Left renal pelvis (tissue), 4 donors: ENCODE data around the gene ARHGAP10. TPM values are rescaled to one million over a fixed set of nuclear protein-coding genes. Genes with fewer than 3 reads are reported as not detected.

Experiments used
- DNase-seq, 4 donors: peaks; one replicate each; pipeline ENCODE4 v3.0.0-alpha.2; 2013; ENCODE audit warnings: low read depth in 4 of 4, low spot score in 3 of 4
- polyA plus RNA-seq, 4 donors: library from polyadenylated mRNA; unstranded; fragments of 120-200 nt; gene quantifications; one replicate each; pipeline ENCODE4 v1.2.1, GENCODE V29; 2013; ENCODE audit not compliant: insufficient read length in 4 of 4

Gene ARHGAP10
- polyA plus RNA-seq, 4 donors: 17.8 to 20.0 (median 19.0) TPM

DNA sequence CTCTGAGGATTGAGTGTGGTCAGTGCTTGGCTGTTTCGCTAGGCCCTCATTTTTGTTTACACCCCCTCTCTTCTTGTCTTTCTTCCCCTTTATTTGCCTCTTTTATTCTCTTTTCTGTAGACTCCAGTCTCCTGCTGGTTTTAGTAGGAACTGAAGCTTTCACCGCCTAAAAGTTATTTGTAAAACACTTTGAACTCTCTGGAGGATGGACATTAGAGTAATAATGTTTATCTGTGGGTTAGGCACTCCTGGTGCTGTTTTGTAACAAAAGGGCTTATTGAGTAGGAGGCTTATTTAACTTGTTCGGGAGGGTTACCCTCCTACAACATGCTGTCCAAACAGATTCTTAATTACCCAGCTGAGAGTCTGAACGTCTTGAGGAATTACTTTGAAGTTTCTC, 1.6 kb upstream of the ARHGAP10 start:
- DNase-seq: no peak

GRCh38 chr4:147732518-147733235, 789 bp downstream of the ARHGAP10 start:
- DNase-seq: peak; percentile 48 to 61 (median 52)

- no peak for DNase-seq
Observed at GRCh38 chr4:147733716-147734344, 1.9 kb downstream of the ARHGAP10 start.

DNA sequence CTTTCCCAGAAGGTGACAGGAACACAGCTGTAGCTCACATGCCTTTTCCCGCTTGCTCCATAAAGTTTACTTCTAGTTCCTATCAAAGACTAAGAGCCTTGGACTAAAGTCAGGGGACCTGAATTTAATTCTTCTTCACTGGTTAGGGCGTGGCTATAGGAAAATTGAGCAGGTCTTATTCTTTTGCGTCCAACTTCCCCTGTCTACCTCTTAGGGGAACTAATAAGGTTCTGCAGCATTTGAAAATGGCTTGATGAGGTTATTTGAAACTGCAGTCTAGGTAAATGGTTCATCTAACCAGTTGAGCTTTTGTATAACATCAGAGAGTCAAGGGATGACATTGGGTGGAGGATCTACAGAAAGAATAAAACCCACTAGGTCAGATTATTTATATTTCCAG, 2.6 kb downstream of the ARHGAP10 start:
- no peak for DNase-seq

GRCh38 chr4:147735413-147736301, 3.8 kb downstream of the ARHGAP10 start:
- no peak for DNase-seq

DNA sequence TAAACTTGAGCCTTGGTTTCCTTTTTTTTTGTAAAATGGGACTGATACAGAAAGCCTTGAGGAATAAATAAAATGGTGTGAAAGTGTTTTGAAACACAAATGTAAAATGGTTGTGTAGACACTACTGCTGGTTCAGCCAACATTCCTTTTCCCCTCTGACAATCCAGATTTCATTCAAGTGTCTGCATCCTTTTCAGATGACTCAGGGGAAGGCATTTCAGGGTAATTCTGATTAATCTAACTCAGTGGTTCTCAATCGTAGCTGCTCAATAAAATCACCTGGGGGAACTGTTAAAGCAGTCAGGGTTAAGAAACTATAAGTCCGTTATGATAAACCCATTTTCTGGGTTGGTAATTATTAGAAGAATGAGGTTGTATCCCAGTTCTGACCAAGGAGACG, 4.6 kb downstream of the ARHGAP10 start:
- DNase-seq: no peak

DNA sequence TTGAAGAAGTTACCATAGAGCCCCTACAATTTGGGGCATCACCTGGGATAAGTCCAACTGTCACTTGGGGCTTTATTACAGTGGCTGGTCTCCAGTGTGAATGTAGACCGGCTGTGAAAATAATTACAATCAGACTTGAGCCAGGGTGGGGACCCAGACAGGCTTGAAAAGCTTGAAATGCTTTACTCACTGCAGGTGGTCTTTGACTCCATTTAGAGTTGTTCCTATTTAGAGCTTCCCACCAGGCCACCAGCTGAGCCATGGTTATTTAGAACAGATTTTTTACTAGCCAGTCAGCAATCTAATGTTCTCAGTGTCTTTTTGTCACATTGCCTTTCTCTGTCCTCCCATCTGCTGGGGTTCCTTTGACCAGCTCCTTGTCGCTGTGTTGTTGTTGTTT, 5.7 kb downstream of the ARHGAP10 start:
- DNase-seq: no peak

DNA sequence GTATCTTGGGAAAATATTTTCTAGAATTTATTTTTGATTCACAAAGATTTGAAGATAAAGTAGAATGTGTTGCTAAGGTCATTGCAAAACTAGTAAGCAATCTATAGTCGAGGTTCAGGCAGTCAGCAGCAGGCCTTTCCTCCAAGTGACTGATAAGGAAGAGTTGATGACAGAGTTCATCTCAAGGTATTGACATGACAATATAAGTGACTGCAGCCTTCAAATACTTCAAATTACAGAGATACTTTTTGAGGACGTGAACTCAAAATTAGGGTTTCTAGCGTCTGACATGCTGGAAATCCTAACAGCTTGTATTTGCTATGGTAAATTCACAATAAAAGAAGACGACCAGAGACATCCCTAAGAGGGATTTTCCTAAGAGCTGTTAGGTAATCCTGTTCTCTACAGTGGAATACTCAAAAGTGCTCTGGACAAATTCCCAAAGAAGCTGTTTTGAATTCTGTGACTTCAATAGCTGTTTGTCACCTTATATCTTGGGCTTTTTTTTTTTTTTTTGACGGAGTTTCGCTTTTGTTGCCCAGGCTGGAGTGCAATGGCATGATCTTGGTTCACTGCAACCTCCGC, 7.4 kb downstream of the ARHGAP10 start:
- no peak for DNase-seq

DNA sequence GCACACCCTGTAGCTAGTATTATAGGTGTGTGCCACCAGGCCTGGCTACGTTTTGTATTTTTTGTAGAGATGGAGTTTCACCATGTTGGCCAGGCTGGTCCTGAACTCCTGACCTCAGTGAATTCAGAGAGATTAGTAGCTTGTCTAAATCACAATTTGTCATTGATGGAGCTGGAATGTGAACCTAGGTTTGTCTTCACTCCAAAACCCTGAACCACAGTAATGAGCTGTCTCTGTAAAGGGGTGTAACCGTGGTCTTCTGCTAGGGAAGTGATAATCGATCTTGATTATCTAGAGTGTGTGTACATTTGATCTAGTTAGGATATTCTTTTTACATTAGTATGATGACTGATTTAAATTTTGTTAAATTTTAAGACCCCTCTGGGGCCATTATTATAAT, 8.3 kb downstream of the ARHGAP10 start:
- DNase-seq: no peak

- no peak for DNase-seq
Observed at GRCh38 chr4:147741190-147741788, 9.4 kb downstream of the ARHGAP10 start.

DNA sequence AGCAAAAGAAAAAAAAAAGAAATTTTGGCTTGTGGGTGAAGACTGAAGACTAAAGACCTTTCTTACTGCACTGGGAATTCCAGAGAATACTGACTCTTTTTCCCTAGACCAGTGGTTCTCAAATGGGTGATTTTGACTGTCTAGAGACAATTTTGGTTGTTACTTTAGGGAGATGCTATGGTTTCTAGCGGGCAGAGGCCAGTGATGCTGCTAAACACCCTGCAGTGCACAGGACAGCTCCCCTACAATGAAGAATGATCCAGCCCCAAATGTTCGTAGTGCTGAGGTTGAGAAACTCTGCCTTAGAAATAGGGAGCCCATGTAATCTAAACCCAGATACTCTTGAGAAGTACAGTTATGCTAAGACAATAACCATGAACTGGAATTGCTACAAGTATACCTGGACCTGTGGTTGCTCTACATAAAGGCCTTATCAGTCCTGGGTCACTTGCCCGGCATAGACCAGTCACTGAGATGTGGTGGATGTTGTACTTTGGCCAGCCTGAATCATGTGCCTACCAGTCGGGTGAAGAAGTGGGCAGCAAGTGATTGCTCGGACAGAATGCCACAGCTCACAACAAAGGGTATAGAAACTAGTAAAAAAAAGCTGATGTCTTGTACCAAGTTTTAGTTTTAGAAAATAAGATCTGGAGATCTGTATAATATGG, 16.0 kb downstream of the ARHGAP10 start:
- DNase-seq: no peak

DNA sequence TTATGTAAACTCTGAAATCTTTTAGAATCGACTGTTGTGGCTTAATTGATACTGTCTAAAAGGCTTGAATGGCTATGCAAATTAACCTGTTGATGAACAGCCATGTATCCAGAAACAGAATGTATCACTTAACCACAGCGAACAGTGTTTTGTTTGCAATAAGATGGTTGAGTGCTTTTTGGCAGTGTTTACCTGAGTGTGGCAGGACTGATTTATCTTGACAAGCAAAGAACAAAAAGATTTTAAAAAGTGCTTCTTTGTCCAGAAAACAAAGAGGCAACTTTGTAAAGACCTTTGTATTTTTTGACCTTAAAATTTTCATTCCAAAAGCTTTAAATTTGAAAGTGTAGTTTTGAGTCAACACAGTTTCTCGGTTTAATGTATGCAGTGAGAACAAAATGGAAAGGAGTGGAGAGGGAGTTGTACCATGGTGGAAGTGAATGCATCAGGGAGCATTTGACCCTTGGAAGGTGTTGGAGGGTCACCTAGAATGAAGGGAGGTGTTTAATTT, 18.0 kb downstream of the ARHGAP10 start:
- DNase-seq: no peak

DNA sequence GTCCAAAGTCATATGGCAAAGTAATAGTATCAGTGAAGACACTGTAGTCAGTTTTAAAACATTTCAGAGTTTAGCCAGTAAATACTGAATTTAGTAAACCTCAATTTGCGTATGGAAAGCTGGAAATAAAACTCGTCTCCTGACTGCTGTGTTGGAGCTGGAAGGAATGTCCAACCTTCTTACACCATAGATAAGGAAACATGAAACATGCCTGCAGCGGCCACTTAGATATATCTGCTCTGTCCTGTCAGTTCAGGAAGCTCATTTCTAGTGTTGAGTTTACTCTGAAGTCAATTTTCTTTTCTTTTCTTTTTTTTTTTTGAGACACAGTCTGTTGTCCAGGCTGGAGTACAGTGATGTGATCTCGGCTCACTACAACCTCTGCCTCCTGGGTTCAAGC, 21.2 kb downstream of the ARHGAP10 start:
- no peak for DNase-seq

GRCh38 chr4:147754037-147754445, 22.2 kb downstream of the ARHGAP10 start:
- no peak for DNase-seq

DNA sequence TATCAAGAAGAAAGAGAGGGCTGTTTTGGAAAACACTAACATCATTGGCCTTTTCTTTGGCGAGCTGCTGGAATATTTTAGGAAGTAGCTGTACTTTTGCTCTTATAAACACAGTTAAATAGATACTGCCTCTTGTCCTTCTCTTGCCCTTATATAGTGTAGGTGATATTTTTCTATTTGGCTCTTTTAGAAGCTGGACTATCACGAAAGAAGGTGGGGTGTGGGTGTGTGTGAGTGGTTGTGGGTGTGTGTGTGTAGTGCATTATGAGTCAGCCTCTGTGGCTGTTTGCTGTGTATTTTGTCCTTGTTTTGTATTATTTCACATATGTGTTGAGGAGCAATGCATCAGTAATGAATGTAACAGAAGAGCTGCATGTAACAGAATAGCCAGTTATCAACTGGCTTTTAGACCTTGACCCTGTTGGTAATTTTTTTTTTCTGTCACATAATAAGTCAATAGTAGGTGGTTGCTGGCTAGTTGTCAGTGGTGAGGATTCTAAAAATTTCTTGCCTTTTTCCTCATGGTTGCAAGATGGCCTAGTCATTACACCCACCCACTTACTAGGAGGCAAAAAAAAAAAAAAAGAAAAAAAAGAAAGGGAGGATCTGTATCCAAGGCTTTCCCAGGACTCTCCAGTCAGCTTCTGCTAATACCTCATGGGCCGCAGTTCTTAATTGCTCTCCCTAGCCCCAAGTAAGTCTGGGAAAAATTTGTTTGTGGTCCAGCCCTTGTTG, 23.8 kb downstream of the ARHGAP10 start:
- DNase-seq: no peak

GRCh38 chr4:147756417-147756816, 24.5 kb downstream of the ARHGAP10 start:
- no peak for DNase-seq

GRCh38 chr4:147760176-147760575, 28.3 kb downstream of the ARHGAP10 start:
- no peak for DNase-seq

GRCh38 chr4:147760695-147761094, 28.8 kb downstream of the ARHGAP10 start:
- no peak for DNase-seq

GRCh38 chr4:147761218-147761883, 29.5 kb downstream of the ARHGAP10 start:
- no peak for DNase-seq
